ENCODE data around the gene CAPN10.

- TF ChIP-seq CTCF (IDR thresholded peaks at IDR 0.05) (no peak), POLR2AphosphoS5 (IDR thresholded peaks at IDR 0.05) (no peak), POLR2A (IDR thresholded peaks at IDR 0.05) (no peak)
Measured at GRCh38 chr2:240557101-240557751, 29.3 kb upstream of the CAPN10 start.

All from prostate gland (tissue), 2 donors.